Fibroblast of the conjunctiva (primary cell): Measurements from ENCODE around the gene MAP9.
"Not testable (repeated sequence)": the region's sequence is repeated elsewhere in the genome, so short reads cannot be mapped to it uniquely, and the experiment has no call there.

ENCODE experiments used
- DNase-seq: peaks from one replicate; pipeline ENCODE4 v3.0.0-alpha.2; 2010; ENCODE audit warnings: low read depth

MAP9 gene

DNA sequence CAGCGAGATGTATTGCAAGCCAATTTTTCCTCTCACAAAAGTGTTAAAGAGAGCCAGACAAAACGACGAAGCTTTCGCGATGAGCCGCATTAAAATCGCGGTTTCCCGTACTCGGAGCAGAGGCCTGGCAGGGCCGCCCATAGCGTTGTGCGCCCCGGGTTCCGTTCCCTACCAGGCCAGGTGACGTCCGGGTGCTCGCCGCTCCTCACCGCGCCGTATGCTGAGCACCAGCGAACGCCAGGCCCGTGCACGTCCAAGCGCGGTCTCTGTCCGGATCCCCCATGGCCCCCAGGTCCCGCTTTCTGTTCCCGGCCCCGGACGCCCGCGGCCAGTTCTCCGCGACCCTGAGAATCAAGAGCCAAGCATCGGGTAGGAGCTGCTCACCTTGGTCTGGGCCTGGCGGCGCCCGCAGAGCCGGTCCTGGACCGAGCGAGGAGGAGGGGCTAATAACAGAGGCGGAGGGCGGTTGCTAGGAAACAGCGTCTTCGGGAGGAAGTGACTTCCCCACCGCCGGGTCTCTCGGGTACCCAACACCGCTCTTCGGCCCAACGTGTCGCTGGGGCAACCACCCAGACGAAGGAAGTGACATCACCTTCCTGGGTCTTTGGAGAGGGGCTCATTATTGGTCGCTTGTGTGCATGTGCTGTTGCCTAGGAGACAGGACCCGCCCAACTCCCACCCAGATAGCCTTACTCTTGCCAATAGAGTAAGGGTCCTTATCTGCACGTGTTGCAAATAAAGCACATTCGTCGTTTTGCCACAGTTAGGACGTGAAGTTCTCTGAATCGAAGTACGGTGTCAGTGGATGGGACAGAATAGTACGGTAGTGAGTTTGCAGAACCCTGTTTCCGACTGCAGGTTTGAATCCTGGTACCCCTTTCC lies at the start of gene MAP9:
Gene MAP9 (minus strand): TSS at position 579 of the 882 bp plus-strand sequence. CDS start 1,115 bp downstream, outside the sequence.
- DNase-seq = peak; percentile 94

DNA sequence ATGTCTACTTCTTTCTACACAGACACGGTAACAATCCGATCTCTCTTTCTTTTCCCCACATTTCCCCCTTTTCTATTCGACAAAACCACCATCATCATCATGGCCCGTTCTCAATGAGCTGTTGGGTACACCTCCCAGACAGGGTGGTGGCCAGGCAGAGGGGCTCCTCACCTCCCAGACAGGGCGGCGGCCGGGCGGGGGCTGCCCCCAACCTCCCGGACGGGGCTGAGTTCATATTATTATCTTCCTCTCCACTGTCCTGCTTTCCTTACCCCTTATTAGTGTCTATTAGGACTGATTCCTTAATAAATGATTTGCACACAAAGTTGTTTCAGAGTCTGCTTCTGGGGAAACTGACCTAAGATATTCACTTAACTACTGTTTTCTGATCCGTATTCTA lies 48.0 kb upstream of the MAP9 start:
- DNase-seq = not testable (repeated sequence)

DNA sequence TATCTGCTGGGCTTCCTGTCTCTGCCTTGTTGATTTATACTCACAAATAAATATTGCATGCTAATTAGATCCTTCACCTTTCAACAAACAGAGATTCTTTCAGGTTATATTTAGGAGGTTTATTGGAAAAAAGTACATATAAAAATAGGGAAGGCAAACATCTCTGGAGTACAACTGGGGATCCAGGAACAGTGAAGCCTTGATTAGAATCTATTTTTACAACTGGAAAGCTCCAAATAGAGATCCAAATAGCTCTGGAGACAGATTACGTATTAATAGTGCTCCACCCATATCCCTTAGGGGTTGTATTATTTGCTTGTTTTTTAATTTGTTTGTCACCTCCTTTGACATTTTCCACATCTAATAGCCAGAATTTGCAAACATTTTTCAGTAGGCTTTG lies 46.9 kb upstream of the MAP9 start:
- DNase-seq = no peak

DNA sequence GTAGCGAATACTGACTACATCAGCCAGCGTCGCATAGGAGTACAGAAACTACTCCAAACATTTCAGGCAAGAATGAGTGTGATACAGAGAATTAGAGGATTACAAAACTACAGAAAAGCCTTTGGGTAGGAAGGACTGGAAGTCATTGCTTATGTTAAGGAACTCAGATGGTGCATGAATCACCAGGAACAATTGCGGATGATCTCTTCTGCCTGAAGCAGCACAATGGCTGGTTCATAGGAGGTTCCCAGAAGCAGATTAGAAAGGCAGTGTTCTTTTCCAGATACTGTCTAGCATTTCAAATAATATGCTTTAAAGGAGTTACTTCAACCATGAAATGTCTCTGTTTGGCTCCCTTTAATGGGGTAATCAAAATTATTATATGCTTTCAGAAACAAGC lies 42.5 kb upstream of the MAP9 start:
- no peak for DNase-seq

DNA sequence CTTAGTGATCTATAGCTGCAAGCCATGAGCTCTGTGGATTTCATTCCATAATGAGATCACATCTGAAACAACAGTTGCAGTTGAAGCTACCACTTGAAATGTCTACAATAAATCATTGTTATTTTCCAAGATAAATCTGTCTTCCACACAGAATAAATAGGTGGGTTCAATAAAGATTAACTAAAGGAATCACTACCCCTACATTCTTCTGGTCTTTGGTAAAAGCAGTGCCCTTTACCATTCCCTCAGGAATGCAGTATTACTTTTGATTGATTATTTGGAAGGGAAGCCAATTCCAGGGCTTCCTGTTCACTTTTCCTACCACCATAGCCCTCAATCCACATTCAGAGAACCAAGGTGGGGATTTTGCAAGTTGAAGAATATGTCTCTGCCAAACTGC lies 38.9 kb upstream of the MAP9 start:
- no peak for DNase-seq

DNA sequence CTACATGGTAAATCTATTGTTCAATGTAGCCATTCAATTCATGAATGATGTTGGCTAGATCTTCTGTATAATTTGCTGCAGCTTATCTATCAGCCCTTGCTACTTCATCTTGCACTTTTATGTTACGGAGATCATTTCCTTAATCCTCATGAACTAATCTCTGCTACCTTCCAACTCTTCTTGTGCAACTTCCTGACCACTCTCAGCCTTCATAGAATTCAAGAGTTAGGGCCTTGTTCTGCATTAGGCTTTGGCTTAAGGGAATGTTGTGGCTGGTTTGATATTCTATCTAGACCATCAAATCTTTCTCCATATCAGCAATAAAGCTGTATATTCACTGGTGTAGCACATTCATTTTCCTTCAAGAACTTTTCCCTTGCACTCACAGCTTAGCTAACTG lies 36.7 kb upstream of the MAP9 start:
- DNase-seq = no peak

DNA sequence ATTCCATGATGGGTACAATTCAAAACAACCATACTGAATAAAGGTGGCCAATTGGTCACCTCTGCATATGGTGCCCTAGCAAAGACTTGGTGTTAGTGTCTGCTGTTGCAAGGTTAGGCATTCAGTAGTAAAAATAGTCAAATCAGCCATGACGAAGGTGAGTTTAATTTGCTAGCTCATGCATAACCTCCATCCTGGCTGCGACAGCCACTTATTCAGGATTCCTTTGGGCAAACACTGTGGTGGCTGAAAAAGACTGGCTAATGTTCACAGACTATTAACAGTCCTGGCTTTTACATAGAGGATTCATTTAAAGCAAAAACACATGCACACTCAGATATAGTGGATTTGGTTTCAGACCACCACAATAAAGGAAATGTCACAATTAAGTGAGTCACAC lies 34.8 kb upstream of the MAP9 start:
- DNase-seq = no peak

DNA sequence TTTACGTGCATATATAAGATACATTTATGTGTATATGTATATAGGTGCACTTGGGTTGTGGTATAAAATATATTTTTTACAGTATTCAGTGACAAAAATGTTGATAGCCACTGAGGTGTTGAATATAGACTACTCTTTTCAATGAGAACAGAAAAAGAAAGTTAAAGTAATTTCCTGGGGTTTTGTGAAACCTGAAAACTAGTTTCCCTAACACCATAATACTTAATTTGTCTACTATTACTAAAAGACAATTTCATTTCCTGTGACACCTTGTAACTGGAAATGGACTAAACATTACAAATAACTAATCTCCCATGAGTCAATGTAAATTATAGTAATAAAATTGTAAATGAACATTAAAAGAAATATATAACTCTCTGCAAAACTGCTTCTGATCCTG lies 32.0 kb upstream of the MAP9 start:
- DNase-seq = no peak

DNA sequence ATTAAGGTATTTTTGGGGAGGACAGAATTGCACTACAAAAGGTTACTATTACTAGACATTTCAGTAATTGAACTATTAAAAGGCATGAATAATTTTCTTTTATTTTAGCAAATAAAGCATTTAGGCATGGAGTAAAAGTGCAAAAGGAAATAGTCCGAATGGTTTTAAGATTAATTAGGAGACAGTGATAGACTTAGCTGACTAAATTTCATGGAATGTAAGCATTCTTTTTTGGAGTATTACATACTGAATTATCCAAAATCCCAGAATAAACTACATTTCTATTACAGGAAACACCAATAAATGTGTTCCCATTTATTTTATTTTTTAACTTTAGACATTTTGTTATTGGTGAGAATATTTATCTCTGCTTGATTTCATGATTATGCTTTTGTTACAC lies 30.7 kb upstream of the MAP9 start:
- no peak for DNase-seq

DNA sequence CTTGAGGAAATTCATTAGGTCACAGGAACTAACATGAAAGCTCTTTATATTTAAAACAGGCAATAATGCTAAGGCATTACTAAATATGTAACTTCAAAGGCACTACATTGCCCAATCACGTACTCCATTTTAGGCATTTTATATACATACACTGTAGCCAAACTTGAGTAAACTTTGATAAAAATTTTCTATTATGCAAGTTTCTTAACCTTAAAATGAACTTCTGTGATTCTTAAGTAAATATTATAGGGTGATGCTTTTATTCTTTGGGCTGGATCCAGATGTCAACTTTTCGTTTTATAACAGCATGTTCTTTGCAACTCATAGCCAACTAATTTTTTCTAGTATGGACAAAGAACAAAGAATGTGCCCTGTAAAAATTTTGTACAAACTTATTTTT lies 28.3 kb upstream of the MAP9 start:
- no peak for DNase-seq

DNA sequence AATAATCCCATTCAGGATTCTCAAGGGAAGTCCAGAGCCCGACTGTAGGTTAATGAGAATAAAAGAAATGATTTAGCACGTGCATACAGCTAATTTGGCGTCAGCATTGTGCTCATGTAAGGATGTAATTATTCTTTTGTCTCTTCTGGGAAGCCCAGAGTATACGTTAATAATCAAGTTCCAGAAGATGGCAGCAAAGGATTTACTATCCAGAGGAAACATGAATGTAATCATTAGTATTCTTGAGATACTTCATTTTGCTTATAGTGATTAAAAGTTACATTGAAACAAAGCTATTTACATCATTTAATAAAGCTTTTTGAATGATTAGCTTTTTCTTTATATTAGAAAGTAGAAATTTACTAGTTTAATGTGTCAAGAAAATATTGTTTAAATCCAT lies 27.1 kb upstream of the MAP9 start:
- peak; percentile 16 for DNase-seq

DNA sequence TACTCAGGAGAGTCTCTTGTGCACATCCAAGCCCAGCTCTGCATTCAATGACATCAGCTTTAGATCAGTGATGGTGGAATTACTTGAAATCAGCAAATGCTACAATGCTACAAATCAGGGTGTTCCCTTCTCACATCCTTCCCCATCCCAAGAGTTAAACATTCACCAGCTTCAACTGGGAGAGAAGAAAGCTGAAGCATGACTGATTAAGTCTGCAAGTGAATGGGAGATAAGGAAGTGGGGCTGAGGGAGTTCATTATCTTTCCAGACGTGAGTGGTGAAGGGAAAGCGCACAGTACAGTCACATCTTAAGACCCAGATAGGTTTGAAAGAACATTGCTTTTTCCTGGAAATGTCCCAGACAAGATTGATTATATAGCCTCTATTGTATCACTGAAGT lies 26.2 kb upstream of the MAP9 start:
- no peak for DNase-seq

DNA sequence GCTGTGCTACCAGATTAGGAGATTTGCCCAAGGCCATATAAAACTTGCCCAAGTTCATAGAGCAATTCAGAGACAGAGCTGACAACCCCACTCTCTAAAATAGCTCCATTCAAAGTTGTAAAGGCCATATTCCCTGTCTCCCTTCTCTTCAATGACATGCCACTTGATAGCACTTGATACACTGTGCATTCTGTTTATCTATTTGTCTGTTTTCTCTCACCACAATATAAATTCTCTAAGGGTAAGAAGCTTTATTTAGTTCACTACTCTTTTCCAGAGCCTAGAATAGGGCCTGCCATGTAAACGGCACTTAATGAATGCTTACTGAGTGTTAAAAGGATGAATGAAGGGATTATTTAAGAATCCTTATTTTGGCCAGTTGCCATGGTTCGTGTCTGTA lies 24.1 kb upstream of the MAP9 start:
- DNase-seq = no peak

DNA sequence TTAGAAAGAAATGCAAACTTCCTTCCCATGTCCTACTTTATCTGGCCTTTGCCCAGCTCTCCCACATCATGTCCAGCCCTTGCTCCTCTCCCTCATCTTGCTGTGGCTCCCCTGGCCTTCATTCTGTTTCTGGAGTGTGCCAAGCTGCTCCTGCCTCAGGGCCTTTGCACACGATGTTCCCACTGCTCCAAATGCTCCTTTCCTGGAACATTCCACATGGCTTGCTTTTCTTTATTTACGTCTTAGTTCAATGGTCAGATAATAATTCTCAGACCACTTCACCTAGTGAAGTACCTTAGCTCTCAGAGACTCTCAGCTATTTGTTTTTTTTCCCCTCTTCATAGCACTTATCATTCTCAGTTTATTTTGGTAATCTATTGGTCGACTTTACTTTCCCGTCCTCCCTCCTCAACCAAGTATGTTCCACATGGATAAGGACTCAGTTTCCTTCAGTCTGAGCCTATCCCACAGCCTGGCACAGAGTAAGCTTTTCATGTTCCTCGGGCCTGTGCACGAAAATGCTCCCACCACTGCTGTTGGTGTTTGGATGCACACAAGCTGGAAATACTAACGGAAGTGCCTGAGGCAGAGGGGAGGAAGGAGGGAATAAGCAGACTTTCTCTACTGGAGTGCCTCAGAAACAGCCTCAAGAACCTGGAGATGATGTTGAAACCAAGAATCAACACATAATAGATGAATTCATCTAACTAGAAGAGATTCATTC lies 23.4 kb upstream of the MAP9 start:
- DNase-seq = no peak

DNA sequence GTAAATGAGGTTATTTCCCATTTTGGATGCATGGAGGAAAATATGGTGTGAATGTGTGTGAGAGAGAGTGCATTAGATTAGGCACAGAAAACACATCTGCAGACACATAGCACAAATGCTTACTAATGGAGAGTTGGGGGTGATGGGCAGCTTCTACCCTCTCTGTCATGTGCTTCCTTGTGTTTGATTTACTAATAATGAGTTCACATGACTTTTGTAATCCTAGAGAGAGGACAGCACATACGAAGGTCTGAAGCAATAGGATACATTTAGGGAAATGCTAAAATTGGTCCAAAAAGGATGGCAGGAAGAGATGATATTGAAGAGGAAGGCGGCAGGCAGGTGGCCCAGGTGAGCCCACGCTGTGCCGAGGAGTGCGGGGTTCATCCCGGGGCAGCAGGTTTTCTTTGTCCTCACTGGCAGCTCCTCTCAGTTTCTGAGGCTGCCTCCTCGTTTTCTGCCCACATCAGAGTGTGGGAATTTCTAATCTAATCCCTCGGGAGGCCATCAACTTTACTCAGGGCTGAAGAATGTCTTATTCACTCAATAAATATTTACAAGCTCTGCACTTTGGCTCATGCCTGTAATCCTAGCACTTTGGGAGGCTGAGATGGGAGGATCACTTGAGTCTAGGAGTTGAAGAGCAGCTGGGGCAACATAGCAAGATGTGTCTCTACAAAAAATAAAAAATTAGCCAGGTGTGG lies 15.9 kb upstream of the MAP9 start:
- DNase-seq = peak; percentile 18

DNA sequence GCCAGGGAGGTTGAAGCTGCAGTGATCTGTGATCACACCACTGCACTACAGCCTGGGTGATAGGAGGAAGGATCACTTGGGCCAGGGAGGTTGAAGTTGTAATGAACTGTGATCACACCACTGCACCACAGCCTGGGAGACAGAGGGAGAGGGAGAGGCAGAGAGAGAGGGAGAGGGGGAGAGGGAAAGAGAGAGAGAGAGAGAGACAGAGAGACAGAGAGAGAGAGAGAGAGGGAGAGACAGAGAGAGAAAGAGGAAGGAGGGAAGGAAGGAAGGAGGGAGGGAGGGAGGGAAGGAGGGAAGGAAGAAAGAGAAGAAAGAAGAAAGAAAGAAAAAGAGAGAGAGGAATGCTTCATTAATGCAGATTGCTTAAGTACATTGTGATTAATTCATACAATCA lies 15.2 kb upstream of the MAP9 start:
- DNase-seq = no peak

DNA sequence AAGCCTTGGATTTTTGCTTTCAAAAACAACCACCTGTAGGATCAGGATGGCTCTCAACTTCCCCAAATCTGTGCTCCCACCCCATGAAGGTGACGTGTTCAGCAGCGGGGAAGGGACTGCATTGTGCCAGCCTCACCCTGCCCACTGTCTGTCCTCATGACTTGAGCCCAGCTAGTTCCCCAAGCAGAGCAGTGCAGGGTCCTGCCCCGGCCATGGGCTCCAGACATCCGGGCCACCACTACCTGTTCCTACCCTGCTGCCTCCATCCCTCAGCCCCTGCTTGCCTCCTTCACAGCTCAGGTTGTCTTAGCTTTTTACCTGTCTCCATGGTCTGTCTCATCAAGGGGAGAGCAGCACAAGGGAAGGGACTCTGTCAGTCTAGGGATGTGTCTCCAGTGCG lies 11.4 kb upstream of the MAP9 start:
- DNase-seq = no peak

DNA sequence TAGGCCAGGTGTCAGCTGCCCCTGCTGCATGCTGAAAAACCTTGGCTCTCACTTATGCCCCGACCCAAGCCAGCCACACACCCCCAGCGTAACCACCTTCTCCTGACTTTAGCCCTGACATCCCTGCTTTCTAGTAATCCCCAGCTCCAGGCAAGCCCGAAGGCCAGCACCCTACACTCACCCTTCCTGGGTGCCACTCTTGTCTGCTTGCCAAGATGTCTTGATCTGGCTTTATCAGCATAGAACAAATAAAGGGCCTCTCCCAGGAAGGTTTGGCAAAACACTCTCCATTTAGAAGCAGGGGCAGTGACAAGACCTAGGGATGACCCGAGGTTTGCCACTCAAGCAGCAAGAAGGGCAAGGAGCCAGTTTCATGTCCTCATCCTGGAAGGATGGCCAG lies 6.8 kb upstream of the MAP9 start:
- DNase-seq = no peak

DNA sequence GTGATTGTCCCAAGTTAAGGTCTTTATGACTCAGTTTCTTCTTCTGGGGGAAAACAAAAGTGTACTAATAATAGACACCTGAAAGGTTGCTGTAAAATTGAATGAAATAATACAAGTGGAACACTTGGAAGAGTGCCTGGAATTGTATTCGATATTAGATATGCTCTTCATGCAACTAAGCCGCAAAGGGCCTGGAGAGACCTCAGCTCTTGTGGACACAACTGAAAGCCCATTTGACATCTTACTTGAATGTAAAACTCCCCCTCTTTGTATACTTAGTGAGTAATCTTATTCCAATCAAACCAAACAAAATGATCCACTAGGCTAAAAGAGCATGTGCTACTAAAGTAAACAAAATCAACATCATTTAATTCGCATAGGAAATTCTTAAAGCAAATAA lies 511 bp upstream of the MAP9 start:
- DNase-seq = no peak

DNA sequence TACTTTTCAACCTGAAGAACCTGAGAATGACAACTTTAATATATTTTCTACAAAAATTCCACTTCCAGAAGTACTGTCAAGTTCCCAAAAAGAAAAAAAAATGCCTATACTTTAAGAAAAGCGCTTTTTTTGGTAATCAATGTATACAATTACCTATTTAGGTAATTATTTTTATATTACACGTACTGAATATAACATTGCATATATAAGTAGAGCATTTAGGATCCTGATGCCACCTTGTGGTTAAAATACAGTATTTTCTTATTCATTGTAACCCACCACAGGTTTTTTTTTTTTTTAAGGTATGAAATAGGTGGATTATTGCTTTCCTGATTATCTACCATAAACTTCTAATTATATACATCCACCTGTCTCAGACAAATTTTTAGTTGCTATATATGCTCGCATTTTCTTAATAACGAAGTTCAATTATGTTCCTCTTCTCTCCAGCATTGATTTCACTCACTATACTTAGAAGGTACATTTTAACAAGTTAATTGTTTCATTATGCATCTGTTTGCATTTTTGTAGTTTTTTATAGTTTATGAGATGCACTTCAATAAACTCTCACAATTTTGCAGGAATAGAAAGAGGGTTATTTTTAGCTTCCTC lies 5.2 kb downstream of the MAP9 start:
- no peak for DNase-seq

DNA sequence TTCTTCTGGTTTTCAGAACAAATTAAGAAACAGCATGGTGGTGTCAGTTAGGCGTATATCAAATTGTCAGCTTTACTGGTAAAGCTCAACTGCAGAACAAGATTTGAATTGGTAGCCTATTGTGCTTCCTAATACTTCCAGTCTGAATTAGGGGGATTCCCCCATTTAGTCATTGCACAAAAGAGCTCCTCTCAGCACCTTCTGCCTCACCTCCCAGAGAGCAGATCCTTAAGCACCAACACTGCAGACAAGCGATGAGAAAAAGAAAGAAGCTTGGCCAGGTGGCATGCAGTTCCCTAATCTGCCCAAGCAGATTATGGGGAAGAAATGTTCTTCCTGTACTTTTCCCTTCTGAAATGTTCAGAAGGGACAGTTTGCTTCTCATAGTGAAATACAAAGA lies 9.2 kb downstream of the MAP9 start:
- no peak for DNase-seq

DNA sequence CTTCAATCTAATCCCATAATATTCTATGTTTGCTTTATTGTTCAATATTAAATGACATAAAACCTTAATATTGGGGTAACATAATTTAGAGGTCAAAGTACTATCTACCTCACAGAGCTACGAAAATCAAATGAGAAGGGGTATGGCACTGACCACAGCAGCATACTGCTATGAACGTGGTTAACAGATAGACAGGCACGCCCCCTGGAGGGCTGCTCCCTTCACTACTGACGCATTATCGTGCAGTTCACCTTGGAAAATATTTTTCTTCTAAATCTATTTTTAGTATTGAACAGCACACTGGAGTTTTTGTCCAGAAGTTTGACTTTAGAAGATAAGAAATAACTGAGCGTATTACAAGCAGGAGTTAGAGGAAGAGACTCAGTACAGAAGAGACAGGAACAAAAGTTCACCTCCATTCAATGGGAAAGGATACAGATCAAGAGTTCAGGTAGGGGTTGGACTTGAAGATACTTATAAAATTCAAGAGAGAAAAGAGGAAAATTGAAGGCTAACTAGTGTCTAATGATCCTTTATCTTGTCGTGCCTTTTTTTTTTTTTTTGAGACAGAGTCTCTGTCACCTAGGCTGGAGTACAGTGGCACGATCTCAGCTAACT lies 22.7 kb downstream of the MAP9 start:
- peak; percentile 44 for DNase-seq
